Upper lobe of left lung (tissue), 6 donors: ENCODE results near the gene DACH1. TPM values are rescaled to one million over a fixed set of nuclear protein-coding genes. Genes with fewer than 3 reads are reported as not detected.

Experiments
- ATAC-seq, 2 donors: fragments of 200-7000 bp; cut with Tn5 transposase; one replicate each; pipeline ENCODE4 v1.9.1; 2022; ENCODE audit warnings: mild to moderate bottlenecking in 2 of 2, moderate library complexity in 2 of 2; ENCODE audit not compliant: low FRiP score in 2 of 2
- DNase-seq, 2 donors: peaks; one replicate each; pipeline ENCODE4 v3.0.0-alpha.2; 2019 to 2020
- H3K27ac ChIP-seq, 4 donors: fragments of 200-600 bp; sonication (generic); one replicate each; pipeline ENCODE4 v1.5.1; 2016 to 2019
- H3K27me3 ChIP-seq, 4 donors: fragments of 200-600 bp; sonication (generic); one replicate each; pipeline ENCODE4 v1.5.1; 2017 to 2019
- H3K36me3 ChIP-seq, 4 donors: fragments of 200-600 bp; sonication (generic); one replicate each; pipeline ENCODE4 v1.5.1; 2016 to 2019
- H3K4me1 ChIP-seq, 4 donors: fragments of 200-600 bp; sonication (generic); one replicate each; pipeline ENCODE4 v1.5.1; 2018 to 2019
- H3K4me3 ChIP-seq, 4 donors: fragments of 200-600 bp; sonication (generic); one replicate each; pipeline ENCODE4 v1.5.1; 2017 to 2019; ENCODE audit warnings: mild to moderate bottlenecking in 2 of 4, moderate library complexity in 1 of 4
- H3K9me3 ChIP-seq, 4 donors: fragments of 200-600 bp; sonication (generic); one replicate each; pipeline ENCODE4 v1.5.1; 2018 to 2019
- EP300 ChIP-seq, 4 donors: sonication (generic); formaldehyde crosslinking; IDR thresholded peaks; one replicate each; pipeline ENCODE4 v1.5.1; 2017; ENCODE audit warnings: antibody characterized with exemption in 4 of 4, control low read depth in 2 of 4
- POLR2A ChIP-seq, 4 donors: fragments of 450-650 bp; IDR thresholded peaks; one replicate each; pipeline ENCODE4 v1.5.1; 2016 to 2017; ENCODE audit warnings: antibody characterized with exemption in 4 of 4, mild to moderate bottlenecking in 2 of 4
- POLR2AphosphoS5 ChIP-seq, 2 donors: sonication (generic); formaldehyde crosslinking; IDR thresholded peaks; one replicate each; pipeline ENCODE4 v1.5.1; 2017; ENCODE audit warnings: antibody characterized with exemption in 2 of 2
- WGBS, 2 donors: methylation state at CpG; one replicate each; pipeline ENCODE4 v1.1.5; 2017 to 2018; 5-methylcytosine and 5-hydroxymethylcytosine counted together
- total RNA-seq, 6 donors: library from RNA; depleted of rRNA in 4 of 6; stranded (reverse); fragments of >200 nt in 4 of 6; gene quantifications; one replicate each; pipeline versions ENCODE4 v1.1.0 to v1.2.1, GENCODE V29; 2016 to 2021
- TF ChIP-seq, protein P1 (sequence below), 6 experiments: fragments of 450-650 bp in 4 of 6; fragments of 200-600 bp in 2 of 6; sonication (generic) in 2 of 6; IDR thresholded peaks; one replicate each; pipeline ENCODE4 v1.5.1; 2016 to 2019; ENCODE audit warnings: antibody characterized with exemption in 6 of 6
- donor health status: DM: no; HTN: no; CAD: no; lungs with moderate emphysema.
- donor health status: DM: no; HTN: yes; CAD: no; lungs with severe emphysema.

DACH1 gene
- total RNA-seq, 6 donors from 2014 or later, result 4.7 to 10.5 (median 6.7) TPM

DNA sequence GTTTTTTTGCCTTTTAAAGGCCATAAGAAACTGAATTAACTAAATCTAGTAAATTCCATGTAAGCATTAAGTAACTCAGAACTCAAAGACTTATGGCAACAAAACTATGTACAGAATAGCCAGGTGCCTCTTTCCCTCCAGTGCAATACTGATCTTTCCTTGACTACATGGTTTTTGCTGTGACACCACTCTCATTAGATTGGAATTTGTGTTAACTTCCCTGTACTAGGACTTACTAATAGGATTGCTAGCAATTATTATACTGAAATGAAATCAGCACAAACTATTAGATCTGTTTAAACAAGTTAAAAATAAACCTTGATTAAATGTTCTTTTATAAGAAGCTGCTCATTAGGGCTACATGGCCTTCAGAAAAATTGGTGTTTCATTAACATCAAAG, 96.3 kb downstream of the DACH1 start:
- Histone ChIP-seq H3K4me3 (no peak overlapping the region), H3K27me3 (no peaks in the 10 kb centered on the region), H3K36me3 (no peaks in the 10 kb centered on the region), H3K9me3 (no peaks in the 10 kb centered on the region), H3K27ac (no peak overlapping the region), H3K4me1 (no peaks in the 10 kb centered on the region)
- ATAC-seq, result no peak
- no peak for DNase-seq
- TF ChIP-seq EP300 (IDR thresholded peaks at IDR 0.05) (no peak), POLR2AphosphoS5 (IDR thresholded peaks at IDR 0.05) (no peak), POLR2A (IDR thresholded peaks at IDR 0.05) (no peak)
- TF ChIP-seq, protein P1, sequence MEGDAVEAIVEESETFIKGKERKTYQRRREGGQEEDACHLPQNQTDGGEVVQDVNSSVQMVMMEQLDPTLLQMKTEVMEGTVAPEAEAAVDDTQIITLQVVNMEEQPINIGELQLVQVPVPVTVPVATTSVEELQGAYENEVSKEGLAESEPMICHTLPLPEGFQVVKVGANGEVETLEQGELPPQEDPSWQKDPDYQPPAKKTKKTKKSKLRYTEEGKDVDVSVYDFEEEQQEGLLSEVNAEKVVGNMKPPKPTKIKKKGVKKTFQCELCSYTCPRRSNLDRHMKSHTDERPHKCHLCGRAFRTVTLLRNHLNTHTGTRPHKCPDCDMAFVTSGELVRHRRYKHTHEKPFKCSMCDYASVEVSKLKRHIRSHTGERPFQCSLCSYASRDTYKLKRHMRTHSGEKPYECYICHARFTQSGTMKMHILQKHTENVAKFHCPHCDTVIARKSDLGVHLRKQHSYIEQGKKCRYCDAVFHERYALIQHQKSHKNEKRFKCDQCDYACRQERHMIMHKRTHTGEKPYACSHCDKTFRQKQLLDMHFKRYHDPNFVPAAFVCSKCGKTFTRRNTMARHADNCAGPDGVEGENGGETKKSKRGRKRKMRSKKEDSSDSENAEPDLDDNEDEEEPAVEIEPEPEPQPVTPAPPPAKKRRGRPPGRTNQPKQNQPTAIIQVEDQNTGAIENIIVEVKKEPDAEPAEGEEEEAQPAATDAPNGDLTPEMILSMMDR (IDR thresholded peaks at IDR 0.05), result no peak

DNA sequence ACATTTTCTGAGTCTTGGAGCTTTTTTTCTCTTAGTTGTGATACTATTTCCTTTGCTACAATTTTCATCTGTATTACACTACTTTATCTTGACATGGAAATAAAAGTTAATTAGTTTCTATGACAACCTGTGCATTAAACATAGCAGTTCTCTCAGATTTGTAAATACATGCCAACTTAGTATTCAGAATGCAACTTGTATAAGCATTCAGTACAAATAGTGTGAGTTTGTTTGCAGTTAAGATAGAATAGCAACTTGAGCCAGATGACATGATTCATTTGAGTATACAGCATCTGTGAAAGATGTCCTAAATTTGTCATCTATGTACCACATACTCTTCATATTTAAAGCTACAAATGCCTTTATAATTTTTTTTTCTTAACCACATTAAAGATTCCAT, 98.1 kb downstream of the DACH1 start:
- Histone ChIP-seq H3K36me3 (no peaks in the 10 kb centered on the region), H3K27me3 (no peaks in the 10 kb centered on the region), H3K27ac (no peak overlapping the region), H3K9me3 (no peaks in the 10 kb centered on the region), H3K4me3 (no peak overlapping the region), H3K4me1 (no peaks in the 10 kb centered on the region)
- DNase-seq (no peak), ATAC-seq (no peak)
- TF ChIP-seq EP300 (IDR thresholded peaks at IDR 0.05), result no peak
- TF ChIP-seq, protein P1 (IDR thresholded peaks at IDR 0.05), result no peak
- no peak for TF ChIP-seq POLR2A (IDR thresholded peaks at IDR 0.05)
- TF ChIP-seq POLR2AphosphoS5 (IDR thresholded peaks at IDR 0.05), result no peak

DNA sequence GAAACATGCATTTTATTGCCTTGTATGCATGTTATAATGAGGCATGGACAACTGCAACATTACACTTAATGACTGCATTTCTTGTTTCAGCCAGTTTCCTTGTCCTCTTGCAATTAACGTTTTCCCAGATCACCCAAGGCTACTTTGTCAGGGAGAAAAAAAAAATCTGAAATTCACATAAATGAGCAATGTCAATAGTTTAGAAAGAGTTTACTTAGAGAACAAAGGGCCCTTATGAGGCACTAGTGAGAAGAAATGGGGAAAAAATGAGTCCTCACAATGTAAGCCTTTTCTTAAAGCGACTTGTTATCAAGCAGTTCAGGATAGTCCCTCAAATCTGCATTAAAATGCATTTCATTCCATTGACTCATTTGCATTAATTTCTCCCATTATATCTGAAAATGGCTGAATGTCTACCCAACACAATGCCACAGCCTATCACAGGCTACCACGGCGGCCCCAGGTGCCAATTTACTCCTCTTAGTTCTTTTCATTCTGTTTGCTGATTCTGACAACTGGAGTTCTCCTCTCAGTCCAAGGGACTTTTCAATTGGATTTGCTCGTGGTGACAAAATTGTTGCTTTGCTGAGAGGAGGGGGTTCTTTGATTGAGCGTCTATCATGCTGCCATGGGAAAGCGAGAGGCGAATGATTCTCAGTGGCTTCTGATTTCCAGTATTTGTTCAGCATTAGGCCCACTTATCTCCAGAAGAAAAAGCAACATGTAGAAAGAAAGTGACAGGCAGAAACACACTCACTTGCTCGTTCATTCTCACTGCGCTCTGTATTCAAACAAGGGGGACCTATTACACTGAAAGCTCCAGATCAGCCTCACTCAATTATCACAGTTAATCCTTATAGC, 107.1 kb downstream of the DACH1 start:
- DNase-seq (no peak), ATAC-seq (no peak)
- Histone ChIP-seq H3K27me3 (no peaks in the 10 kb centered on the region), H3K4me1 (peaks cover 0 to 9% (median 5%) of the 10 kb centered on the region in 4 donors), H3K4me3 (no peak overlapping the region), H3K9me3 (no peaks in the 10 kb centered on the region), H3K36me3 (no peaks in the 10 kb centered on the region), H3K27ac (peak overlapping the region in 1 of 4 donors; percentile 9)
- TF ChIP-seq POLR2AphosphoS5 (IDR thresholded peaks at IDR 0.05) (no peak), POLR2A (IDR thresholded peaks at IDR 0.05) (no peak), EP300 (IDR thresholded peaks at IDR 0.05) (no peak)
- TF ChIP-seq, protein P1 (IDR thresholded peaks at IDR 0.05), result no peak
- 58 to 64% methylated on average over 10 of the region's 10 CpGs for WGBS, 2 donors

DNA sequence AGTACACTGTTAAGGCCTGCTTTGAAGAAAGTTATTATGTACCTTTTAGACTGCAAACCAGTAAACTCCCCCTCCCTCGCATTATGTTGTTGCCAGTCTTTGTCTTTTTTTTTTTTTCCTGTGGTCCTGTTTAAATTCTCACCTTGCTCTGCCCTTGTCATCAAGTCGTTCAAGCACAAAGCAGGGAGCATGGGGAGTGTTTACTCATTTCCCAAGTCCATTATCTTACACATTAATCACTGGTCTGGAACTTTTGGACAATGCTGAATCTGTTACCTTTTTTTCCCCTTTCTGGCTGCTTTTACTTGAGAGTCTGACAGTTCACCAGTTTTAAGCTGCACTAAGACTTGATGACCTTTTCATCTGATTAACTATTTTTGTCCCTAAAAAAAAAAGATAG, 108.2 kb downstream of the DACH1 start:
- no peak for ATAC-seq
- Histone ChIP-seq H3K4me1 (peaks cover 0 to 9% (median 5%) of the 10 kb centered on the region in 4 donors), H3K27me3 (no peaks in the 10 kb centered on the region), H3K4me3 (no peak overlapping the region), H3K27ac (no peak overlapping the region), H3K9me3 (no peaks in the 10 kb centered on the region), H3K36me3 (no peaks in the 10 kb centered on the region)
- DNase-seq, result no peak
- 29 to 40% methylated on average over 2 of the region's 2 CpGs for WGBS, 2 donors
- no peak for TF ChIP-seq EP300 (IDR thresholded peaks at IDR 0.05)
- TF ChIP-seq, protein P1 (IDR thresholded peaks at IDR 0.05), result no peak
- TF ChIP-seq POLR2AphosphoS5 (IDR thresholded peaks at IDR 0.05), result no peak
- no peak for TF ChIP-seq POLR2A (IDR thresholded peaks at IDR 0.05)
